BLaER1 (cell line): ENCODE data around the gene DNTT.

ENCODE experiments used
- H3K27ac ChIP-seq: shearing (Covaris generic); formaldehyde crosslinking; 2 replicates; pipeline ENCODE4 v1.8.1; 2022
- H3K27me3 ChIP-seq: shearing (Covaris generic); formaldehyde crosslinking; 2 replicates; pipeline ENCODE4 v1.8.1; 2022
- H3K36me3 ChIP-seq: shearing (Covaris generic); formaldehyde crosslinking; 2 replicates; pipeline ENCODE4 v1.8.1; 2022
- H3K4me1 ChIP-seq: shearing (Covaris generic); formaldehyde crosslinking; 2 replicates; pipeline ENCODE4 v1.8.1; 2022
- H3K4me2 ChIP-seq: shearing (Covaris generic); formaldehyde crosslinking; 2 replicates; pipeline ENCODE4 v1.8.1; 2022
- H3K4me3 ChIP-seq: shearing (Covaris generic); formaldehyde crosslinking; 2 replicates; pipeline ENCODE4 v1.8.1; 2022
- H3K9ac ChIP-seq: shearing (Covaris generic); formaldehyde crosslinking; 2 replicates; pipeline ENCODE4 v1.8.1; 2022
- H3K9me3 ChIP-seq: shearing (Covaris generic); formaldehyde crosslinking; 2 replicates; pipeline ENCODE4 v1.8.1; 2022
- H4K20me1 ChIP-seq: shearing (Covaris generic); formaldehyde crosslinking; 2 replicates; pipeline ENCODE4 v1.8.1; 2022
- Cebpa-rat ChIP-seq: shearing (Covaris generic); IDR thresholded peaks from 2 replicates; pipeline ENCODE4 v1.8.1; 2022

DNTT gene

DNA sequence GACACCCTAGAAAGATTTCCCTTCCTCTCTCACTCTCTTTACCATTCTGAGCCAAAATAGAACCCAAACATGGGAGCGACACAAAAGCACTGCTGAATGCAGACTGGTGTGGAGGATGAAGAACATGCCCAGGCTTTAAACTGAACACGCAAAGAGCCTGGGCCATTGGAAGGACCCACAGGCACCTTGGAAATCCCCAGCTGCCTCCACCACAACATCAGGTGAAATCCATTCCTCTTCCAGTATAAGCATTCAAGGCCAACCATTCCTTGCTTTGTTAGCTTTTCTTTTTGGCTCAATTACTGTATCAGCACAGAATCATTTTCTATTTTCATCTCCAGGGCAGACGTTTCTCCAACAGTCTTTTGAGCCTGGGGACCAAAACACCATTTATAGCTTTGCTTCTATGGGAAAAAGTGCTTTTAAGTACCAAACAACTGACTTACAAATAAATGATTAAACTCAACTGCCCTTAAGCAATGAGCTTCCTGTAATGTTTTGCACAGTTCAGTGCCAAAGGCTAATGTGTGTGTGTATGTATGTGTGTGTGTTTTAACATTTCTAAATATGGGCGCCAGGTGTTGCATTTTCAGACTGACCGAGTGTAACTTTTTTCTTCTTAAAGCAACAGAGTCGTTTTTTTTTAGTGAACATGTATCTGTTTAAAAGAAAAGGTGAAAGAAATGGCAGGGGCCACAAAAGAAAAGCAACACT is 16.7 kb upstream of the DNTT start:
- Histone ChIP-seq H3K36me3 (0 out of 2 replicates have a peak, but pooled peaks cover 3% of the 10 kb centered on the region), H3K4me1 (peaks cover 94% of the 10 kb centered on the region), H3K4me3 (peak overlapping the region; percentile 55), H3K4me2 (peak overlapping the region; percentile 97), H3K9me3 (peaks cover 9% of the 10 kb centered on the region; the same call in 1 of the 2 replicates), H3K27me3 (no peaks in the 10 kb centered on the region), H4K20me1 (no peaks in the 10 kb centered on the region), H3K9ac (peak overlapping the region; percentile 76), H3K27ac (peak overlapping the region; percentile 91)
- TF ChIP-seq Cebpa-rat, result no peak; the same call in 1 of the 2 replicates

DNA sequence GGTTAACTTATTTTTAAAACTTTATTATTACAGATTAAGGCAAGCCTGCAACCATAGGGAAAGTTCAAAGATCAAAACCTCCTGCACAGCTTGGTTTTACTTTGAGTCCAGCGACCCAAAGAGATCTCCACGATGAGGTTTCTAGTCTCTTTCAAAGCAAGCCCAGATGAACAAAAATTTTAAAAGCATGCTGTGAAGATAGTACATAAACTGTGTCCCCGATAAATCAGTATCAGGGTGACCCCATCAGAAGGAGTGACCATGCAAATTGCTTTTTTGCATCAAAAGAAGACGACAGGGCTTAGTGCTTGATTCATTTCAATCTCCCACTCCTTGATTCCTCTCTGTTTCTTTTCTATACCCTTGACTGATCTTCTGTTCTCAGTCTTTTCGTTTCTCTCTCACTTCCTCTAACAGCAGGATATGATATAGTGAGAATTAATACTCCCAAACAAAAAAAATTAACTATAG is 16.0 kb upstream of the DNTT start:
- peak overlapping the region; percentile 76 for H3K9ac ChIP-seq

DNA sequence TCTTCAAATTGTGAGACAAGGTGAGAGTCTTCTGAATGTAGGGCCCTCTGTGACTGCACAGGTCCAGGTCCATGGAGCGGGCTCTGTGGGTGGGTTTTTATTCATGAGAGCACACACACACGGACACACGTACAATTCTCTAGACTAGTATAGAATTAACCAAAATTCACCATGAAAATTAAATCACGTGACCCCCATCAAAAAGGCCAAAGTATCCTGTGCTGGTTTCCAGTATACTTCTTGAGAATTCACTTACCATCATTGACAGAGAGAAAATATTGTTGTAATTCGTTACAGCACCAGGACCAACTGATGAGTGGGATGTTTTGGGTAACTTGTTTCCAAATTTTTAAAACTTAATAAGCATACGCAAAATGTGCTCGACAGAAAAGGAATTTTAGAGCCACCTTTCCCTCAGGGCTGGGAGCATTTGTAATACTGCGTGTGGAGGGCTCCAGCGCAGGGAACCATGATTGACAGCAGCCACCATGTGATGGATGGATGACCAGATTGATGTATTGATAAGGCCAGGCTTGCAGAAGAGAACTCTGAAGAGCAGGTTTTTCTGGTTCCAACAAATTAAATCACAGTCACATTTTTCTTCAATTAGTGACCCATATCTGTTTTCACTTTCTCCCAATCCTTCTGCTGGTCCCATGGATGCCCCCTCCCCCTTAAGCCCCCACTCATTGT is 14.9 kb upstream of the DNTT start:
- H3K27ac ChIP-seq, result peak overlapping the region; percentile 91
- H3K36me3 ChIP-seq, result no peaks in the 10 kb centered on the region
- H4K20me1 ChIP-seq, result no peaks in the 10 kb centered on the region
- H3K4me3 ChIP-seq, result 0 out of 2 replicates have a peak overlapping the region, but pooled peaks have one; percentile 55
- peaks cover 98% of the 10 kb centered on the region for H3K4me1 ChIP-seq
- no peak for TF ChIP-seq Cebpa-rat
- H3K9ac ChIP-seq, result peak overlapping the region; percentile 76; the same call in 1 of the 2 replicates
- peak overlapping the region; percentile 97 for H3K4me2 ChIP-seq
- no peaks in the 10 kb centered on the region for H3K9me3 ChIP-seq
- H3K27me3 ChIP-seq, result no peaks in the 10 kb centered on the region

More for the DNA sequence above, 16.0 kb upstream of the DNTT start:
- peak overlapping the region; percentile 97 for H3K4me2 ChIP-seq
- no peak for TF ChIP-seq Cebpa-rat
- no peaks in the 10 kb centered on the region for H3K27me3 ChIP-seq
- H3K4me1 ChIP-seq, result peaks cover 97% of the 10 kb centered on the region
- H4K20me1 ChIP-seq, result no peaks in the 10 kb centered on the region
- H3K27ac ChIP-seq, result peak overlapping the region; percentile 91
- H3K36me3 ChIP-seq, result 0 out of 2 replicates have a peak, but pooled peaks cover under 1% of the 10 kb centered on the region
- H3K9me3 ChIP-seq, result peaks cover 2% of the 10 kb centered on the region; the same call in 1 of the 2 replicates
- H3K4me3 ChIP-seq, result peak overlapping the region; percentile 55

DNA sequence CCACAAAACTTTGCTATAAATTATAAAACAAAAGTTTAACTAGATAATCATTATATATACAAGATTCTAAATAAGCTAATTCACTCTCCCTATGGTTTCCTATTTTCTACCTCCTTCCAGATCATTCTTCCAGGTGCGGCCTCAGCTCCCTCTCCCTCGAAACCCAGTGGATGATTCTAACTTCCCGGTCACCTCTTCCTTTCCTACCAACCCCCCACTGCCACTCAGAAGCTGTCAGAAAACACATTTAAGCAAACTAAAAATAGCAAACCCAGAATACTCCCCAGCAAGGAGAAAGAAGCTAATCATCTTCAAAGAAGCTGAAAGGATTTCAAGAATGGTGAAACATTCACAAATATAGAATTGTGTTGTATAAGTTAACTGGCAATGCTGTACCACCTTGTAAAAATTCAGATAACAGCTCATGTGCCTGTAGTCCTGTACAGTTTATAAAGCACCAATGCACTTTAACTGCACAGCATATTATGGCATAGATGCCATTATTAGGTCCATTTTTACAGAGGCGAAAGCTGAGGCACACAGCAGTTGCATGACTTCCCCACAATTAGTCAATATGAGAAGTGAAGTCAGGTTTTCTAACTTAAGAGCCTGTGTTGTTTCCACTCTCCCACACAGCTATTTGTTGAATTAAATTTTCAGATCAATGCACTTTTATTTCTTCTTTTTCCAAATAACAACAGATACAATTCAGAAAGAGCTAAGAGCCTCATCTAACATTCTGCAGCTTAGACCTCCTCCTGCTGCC is 13.7 kb upstream of the DNTT start:
- H3K9ac ChIP-seq, result peak overlapping the region; percentile 71
- no peaks in the 10 kb centered on the region for H3K9me3 ChIP-seq
- peaks cover 99% of the 10 kb centered on the region for H3K4me1 ChIP-seq
- H3K27me3 ChIP-seq, result no peaks in the 10 kb centered on the region
- H3K4me3 ChIP-seq, result peak overlapping the region; percentile 9; the same call in 1 of the 2 replicates
- H3K36me3 ChIP-seq, result no peaks in the 10 kb centered on the region
- peak overlapping the region; percentile 97 for H3K4me2 ChIP-seq
- H3K27ac ChIP-seq, result peak overlapping the region; percentile 91
- H4K20me1 ChIP-seq, result no peaks in the 10 kb centered on the region
- no peak for TF ChIP-seq Cebpa-rat

DNA sequence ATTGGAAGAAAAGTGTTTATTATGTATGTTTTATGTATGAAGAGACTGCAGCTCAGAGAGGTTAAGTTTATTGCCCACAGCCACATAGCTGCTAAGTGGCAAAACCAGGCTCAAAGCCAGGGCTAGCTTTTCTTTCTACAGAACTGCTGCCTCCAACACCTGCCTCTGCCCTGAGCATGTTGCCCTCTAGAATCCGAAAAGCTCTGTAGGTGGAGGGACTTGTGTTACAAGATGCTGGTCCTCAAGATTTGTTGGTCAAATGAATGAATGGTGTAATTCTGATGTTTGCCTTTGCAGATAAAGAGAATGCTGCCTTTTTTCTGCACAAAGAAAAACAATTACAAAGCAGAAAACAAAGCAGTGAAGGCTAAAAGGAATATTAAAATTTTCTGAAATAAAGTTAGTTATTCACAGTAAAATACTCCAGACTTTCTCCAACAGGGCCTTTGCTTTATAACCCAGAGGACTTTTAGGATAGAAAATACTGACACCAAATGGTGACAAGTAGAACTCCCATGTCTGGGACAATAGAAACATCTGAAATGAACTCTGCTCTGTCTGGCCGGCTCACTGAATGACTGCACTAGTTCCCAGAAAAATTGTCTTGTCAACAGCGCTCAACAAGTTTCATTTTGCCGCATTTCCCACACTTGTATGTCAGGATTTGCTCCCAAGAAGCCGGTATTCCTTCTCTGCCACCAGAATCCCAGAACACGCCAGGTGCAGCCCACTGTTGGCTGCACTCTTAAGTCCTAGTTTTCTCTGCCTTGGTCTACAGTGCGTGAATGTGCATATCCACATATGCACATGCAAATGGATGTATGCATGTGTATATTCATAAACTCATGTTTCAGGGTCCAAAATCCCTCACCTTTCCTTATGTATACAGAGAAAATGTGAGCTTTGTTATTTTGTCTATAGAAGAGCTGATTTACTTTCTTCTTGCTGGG is 11.0 kb upstream of the DNTT start:
- Histone ChIP-seq H3K4me2 (peak overlapping the region; percentile 97), H3K36me3 (peaks cover 8% of the 10 kb centered on the region; the same call in 1 of the 2 replicates), H3K9ac (peak overlapping the region; percentile 97), H3K4me1 (peaks cover 100% of the 10 kb centered on the region), H3K27ac (peak overlapping the region; percentile 97), H3K4me3 (peak overlapping the region; percentile 78), H3K9me3 (no peaks in the 10 kb centered on the region), H3K27me3 (no peaks in the 10 kb centered on the region), H4K20me1 (no peaks in the 10 kb centered on the region)
- TF ChIP-seq Cebpa-rat, result no peak

DNA sequence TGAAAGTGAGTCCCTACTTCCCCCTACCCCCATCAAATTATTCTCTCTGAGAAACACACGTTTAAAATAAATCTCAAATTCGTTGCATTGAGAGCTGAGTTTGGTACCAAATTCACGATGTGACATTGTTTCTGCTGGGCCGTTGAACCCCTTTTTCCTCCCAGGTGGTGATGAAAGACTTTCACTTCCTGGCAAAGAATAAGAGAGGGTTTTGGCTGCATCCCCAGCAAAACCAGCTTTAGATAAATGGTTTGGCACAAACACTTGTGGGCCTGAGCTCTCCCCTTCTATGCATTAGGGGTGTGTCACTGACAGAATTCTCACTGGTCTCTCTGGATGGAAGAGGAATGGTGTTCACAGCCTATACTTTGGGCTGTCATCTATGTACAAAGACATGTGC is 8.8 kb upstream of the DNTT start:
- Histone ChIP-seq H3K9me3 (no peaks in the 10 kb centered on the region), H4K20me1 (no peaks in the 10 kb centered on the region), H3K4me2 (peak overlapping the region; percentile 97), H3K4me1 (peaks cover 98% of the 10 kb centered on the region), H3K9ac (peak overlapping the region; percentile 97), H3K36me3 (peaks cover 8% of the 10 kb centered on the region; the same call in 1 of the 2 replicates), H3K4me3 (peak overlapping the region; percentile 78), H3K27ac (peak overlapping the region; percentile 97), H3K27me3 (no peaks in the 10 kb centered on the region)
- TF ChIP-seq Cebpa-rat, result no peak

DNA sequence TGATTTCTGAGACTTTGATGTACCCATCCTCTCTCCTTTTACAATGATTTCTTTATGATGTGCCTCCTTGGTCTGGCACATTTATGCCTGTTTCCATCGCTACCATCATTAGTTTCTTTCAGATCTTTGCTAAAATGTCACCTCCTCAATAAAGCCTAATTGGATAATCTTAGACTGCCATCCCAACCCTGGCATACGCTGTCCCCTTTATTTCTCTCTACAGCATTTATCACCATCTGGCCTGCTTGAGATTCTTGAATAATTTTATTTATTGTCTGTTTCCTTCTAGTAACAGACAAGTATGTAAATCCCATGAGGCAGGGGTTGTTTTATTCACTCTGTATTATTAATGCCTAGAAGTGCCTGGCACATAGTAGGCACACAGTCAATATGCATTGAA is 6.7 kb upstream of the DNTT start:
- Histone ChIP-seq H3K9me3 (no peaks in the 10 kb centered on the region), H3K27ac (peak overlapping the region; percentile 97), H3K4me2 (peak overlapping the region; percentile 97), H3K4me1 (peaks cover 98% of the 10 kb centered on the region), H4K20me1 (no peaks in the 10 kb centered on the region), H3K36me3 (peaks cover 8% of the 10 kb centered on the region; the same call in 1 of the 2 replicates), H3K27me3 (no peaks in the 10 kb centered on the region), H3K4me3 (peak overlapping the region; percentile 78), H3K9ac (peak overlapping the region; percentile 97)
- no peak for TF ChIP-seq Cebpa-rat

DNA sequence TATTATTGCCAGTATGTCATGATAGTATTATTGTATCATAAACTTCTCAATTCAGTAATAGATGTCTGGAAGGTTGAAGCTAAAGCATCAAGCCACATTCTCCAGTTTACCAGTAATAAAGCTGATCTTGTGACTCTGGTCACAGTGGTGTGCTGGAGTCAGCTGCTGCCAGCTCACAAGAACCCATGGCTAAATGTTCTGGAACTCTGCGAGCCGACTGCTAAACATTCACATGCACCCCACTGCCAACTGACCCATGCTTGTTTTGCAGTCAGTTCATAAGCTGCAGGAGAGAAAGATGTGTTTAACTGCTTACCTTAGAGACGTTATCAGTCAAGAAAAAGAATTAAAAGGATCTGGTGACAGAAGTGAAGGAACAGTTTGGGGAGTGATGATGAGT is 5.9 kb upstream of the DNTT start:
- Histone ChIP-seq H3K27me3 (no peaks in the 10 kb centered on the region), H4K20me1 (no peaks in the 10 kb centered on the region), H3K4me1 (peaks cover 98% of the 10 kb centered on the region), H3K9ac (peak overlapping the region; percentile 97), H3K9me3 (no peaks in the 10 kb centered on the region), H3K4me3 (peak overlapping the region; percentile 78), H3K36me3 (peaks cover 8% of the 10 kb centered on the region; the same call in 1 of the 2 replicates), H3K4me2 (peak overlapping the region; percentile 97), H3K27ac (peak overlapping the region; percentile 97)
- TF ChIP-seq Cebpa-rat, result no peak
